HTR-8/SVneo (cell line): Measurements from ENCODE around the gene USH2A.

Experiments used
- DNase-seq: peaks from one replicate; pipeline ENCODE4 v3.0.0; 2011; ENCODE audit warnings: low spot score, mixed read lengths; ENCODE audit not compliant: insufficient read length
- FAIRE-seq: peaks from 2 replicates; lab custom pipeline; 2011; peaks lifted over from hg19 to GRCh38; lab: Jason Lieb, UNC

The USH2A gene

DNA sequence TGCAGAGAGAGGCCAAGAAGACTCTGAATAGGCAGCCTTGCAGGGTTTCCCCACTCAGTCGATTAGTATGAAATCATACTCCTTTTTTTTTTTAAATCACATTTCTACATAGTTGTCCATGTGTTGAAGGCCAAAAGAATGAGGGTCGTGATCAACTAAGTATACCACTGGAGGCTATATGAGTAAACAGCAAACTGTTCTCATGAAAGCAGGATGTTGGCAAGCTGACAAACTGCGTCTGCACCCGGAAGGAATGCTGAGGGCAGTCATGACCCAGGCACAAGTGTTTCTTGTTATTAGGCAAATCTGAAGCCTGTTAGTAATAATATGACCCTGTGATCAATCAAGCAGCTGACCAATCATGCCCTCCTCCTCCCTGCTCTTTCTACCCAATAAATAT, 213.2 kb downstream of the USH2A start:
- DNase-seq: no peak
- FAIRE-seq: no peak

DNA sequence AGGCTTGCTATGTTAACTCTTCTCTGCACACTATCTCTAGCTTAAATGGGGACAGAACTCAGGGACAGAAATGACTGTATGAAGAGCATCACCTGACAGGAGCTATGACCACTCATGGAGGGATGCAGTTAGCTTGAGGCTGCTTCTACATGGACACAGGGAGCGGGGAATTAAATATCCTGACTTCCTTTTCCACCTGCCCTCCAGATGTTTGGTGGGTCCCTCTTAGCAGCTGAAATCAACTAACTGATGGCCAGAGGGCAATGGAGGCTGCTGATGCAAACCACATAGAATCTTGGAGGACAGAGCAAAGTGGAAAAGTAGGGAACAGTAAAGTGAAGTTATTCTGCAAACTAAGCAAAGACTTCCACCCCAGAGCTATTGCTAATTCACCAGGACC, 214.1 kb downstream of the USH2A start:
- FAIRE-seq: no peak

DNA sequence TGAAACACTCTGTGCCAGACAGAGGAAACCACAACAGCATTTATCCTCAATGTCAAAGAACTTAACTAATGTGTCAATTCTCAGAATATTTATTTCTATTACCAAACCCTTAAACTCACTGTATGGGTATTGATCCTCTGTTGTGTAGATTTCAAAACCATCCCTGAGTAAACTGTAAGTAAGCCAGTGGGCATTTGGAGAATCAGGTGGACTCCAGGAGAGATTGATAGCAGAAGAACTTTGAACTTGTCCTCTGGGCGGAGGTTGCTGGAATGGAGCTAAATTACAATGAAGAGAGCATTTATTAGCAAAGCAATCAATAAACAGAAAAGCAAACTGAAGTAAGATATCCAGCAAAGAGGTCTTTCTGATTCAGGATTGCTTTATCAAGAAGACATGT, 216.1 kb downstream of the USH2A start:
- FAIRE-seq (no peak), DNase-seq (no peak)

More for the DNA sequence above, 214.1 kb downstream of the USH2A start:
- DNase-seq: no peak

DNA sequence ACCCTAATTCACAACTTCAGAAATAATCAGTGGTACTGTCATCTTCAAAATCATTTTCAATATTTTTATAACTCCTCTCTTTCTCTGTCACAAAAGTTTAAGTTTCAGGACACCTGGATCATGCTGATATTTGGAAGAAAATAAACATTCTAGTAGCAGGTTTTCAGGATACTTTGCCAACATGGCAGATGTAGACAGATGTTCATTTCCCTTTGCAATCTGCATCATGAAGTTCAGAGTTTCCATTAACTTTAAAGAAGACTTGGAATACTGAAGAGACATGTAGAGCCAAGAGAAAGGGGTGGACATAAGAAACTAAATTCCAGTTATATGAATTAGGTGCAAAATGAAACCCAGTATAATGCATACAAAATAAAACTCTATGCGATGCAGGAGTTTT, 218.1 kb downstream of the USH2A start:
- FAIRE-seq (no peak), DNase-seq (no peak)

DNA sequence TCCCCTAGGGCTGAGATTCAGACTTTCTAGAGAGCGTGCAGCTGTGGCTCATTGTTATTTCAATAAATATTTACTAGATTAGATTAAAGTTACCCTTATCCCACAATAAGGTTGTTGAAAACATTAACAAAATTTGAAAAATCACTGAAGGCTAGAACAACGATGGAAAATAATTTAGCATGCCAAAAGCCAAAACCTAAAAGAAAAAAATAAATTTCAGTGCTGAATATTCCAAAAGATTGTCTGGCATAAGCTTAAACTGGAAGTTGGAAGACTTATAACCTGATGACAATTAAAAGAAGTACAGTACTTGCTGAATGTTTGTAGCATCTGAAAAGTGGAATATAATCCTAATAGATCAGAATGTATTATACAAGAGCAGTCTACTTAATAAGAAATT, 221.3 kb downstream of the USH2A start:
- DNase-seq (no peak), FAIRE-seq (no peak)

DNA sequence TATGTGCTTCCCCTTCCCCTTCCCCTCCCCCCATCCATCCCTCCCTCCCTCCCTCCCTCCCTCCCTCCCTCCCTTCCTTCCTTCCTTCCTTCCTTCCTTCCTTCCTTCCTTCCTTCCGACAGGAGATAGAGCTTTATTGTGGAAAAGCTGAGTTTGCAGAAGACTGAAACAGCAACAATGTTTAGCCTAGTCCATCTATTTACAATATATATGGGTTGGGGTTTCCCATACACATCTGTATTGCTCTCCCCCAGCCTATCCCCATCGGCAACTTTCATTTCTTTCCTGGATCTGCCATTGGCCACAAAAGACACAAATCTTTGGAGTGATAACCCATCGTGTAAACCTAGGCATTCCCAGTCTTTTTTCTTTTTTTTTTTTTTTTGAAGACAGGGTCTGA, 222.3 kb downstream of the USH2A start:
- no peak for FAIRE-seq

DNA sequence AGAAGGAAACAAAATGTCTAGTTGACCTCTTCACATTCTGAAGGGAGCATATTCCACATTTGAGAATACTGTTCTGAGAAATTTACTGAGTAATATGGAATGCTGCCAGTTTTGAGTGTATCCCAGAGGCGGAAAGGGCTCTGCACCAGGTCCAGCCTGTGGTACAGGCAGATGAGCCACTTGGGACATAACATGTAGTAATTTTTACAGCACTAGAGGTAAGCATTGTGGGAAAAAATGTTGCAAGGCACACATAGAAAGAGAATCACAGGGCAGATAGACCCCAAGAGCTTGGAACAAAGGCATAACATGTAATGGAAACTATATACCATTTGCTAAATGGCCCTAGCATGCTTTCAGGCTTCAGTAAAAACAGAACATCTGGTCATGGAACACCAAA, 228.5 kb downstream of the USH2A start:
- FAIRE-seq (no peak), DNase-seq (no peak)

More for the DNA sequence above, 222.3 kb downstream of the USH2A start:
- no peak for DNase-seq

DNA sequence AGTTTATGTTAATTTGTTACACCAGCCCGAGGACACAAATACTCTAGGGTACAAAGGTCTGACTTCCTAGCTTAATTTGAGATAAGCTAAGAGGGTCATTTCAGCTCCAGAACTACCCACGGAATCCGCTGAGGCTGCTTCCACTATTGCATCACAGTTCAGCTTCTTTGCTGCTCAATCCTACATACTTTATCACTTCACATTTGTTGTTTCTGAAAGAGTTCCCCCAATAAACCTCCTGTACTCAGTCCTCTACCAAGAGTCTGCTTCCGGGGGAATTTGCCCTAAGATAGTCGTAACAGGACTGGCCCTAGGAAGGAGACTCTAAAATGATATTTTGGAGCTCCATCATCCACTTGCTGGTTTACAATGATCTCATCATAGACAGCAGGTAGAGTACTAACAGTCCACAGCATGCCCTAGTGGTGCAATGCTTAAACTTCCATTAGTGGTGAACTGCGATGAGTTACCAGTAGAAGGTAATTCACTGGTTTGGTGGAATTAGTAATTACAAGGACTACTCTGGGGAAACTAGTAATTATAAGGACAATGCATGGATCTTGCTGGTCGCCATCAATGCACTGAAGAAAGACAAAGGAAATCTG, 229.3 kb downstream of the USH2A start:
- FAIRE-seq (no peak), DNase-seq (no peak)

DNA sequence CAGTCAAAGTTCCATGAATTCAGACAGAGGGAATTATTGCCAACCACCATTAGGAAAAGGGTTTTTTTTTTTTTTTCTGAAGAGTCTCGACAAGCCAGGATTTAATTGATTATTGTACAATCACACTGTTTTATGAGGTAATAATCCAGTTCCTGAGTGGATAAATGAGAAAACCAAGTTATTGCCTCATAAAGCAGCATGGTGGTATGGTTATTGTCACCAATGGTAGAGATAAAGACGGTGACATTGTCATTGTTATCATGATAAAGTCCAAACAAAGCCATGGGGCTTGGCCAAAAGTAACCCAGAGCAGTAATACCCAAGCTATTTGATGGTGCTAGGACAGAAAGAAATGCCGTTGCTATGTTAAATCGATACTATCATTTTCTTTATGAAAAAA, 232.8 kb downstream of the USH2A start:
- no peak for FAIRE-seq

DNA sequence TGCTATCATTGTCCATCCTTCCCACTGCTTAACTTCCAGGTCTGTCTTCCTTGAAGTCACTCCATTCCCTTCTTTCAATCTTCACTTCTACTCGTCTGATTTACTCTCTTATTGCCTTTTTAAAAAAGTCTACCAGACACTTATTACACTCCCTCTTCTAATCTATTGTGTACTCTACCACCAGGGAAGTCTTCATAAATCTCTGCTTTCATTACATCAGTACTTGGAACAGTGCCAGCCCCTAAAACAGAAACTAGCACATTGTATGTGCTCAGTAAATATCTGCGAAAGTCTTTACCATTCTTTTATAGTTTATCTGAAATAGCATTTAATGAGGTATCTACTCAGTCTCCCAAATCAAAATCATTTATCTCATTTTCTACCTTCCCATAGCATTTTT, 236.4 kb downstream of the USH2A start:
- FAIRE-seq (no peak), DNase-seq (no peak)

More for the DNA sequence above, 232.8 kb downstream of the USH2A start:
- no peak for DNase-seq

DNA sequence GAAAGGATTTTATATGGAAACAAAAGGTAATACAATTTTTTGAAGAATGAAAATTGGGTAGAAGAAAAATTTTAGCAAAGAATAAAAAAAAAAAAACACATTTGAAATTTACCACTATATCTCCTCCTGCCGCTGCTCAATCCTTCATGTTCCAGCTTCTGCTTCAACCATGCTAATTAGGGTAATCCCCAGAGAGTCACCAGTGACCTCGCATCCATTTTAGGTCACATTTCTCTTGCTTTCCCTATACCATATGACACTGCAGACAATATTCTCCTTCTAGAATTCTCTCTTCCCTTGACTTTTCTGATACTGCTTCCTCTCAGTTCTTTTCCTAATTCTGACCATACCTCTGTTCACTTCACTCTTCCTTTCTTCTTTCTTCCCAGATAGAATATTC, 237.1 kb downstream of the USH2A start:
- FAIRE-seq (no peak), DNase-seq (no peak)

DNA sequence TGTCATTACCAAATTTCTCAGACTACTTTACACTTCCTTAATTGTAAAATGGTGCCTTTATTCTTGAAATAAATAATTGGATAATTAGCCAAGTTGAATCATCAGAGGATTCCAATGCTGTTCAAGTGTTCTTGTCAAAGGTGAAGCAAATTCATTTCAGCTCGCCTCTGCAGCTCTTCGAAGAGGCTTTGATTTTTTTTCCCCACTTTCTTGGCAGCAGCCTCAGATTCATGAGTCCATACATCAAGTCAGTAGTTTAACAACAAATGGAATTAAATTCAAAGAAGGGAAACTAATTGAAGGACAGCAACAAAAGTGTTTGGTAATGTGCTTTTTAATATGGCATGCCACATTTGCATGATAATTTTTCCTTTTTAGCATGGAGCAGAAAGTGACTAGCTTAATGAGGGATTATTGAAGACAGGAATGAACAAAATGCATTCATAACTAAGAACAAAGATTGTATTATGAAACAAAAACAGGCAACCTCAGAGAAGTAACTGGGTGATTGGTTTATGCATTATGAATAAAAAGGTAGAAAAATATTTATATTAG, 239.0 kb downstream of the USH2A start:
- FAIRE-seq: no peak

DNA sequence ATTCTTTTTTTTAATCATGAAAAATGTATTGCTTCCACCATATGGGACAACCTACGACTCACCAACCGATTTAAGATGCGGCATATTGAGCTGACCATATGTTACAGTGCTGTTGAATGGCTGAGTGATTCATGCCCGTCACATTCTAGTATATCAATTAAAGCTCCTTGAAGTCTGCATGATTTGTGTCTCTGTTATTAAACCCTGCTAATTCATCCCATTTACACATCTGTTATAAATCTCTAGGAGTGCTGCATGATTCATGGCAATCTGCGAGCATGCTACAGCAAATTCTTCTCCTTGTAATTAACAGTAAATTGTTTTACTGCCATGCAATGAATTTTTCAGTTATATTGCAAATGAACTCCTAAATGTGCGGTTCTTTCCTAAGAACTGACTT, 239.8 kb downstream of the USH2A start:
- no peak for FAIRE-seq

More for the DNA sequence above, 239.0 kb downstream of the USH2A start:
- DNase-seq: no peak

DNA sequence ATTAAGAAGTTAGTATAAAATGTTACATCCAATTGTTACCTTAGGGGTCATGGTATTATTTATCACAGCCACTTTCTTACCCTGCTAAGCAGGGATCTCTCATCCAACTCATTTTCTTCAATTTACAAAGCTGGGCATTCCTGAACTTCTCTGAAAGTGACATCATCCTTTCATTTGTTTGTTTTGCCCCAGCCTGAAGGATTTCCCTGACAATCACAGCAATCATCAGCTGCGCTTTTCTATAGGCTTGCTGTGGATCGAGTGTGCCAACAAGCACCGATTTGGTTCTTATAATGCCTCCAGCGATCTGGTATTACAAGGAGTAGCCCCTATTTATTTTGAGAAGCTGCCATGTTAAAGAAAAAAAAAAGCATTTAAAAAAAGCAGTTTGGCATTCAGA, 240.2 kb downstream of the USH2A start:
- FAIRE-seq (peak; percentile 23), DNase-seq (peak; percentile 19)

More for the DNA sequence above, 239.8 kb downstream of the USH2A start:
- DNase-seq: peak; percentile 2

DNA sequence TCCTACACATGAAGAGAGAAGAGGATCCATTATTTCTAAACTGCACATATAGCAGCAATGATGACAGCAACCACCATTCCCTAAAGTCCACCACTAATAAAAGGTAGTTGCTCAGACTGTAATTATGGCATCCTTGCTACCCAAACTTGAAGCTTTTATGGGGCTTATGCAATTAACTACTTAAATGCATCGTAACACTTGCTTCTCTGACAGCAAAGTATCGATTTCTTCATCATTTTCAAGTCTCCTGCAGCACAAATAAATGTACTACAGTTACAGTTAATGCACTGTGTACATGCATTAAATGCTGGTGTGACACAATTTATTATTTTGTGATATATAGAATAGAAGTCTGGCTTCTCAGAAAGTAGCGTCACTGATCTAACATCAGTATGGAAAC, 241.7 kb downstream of the USH2A start:
- FAIRE-seq (no peak), DNase-seq (no peak)

DNA sequence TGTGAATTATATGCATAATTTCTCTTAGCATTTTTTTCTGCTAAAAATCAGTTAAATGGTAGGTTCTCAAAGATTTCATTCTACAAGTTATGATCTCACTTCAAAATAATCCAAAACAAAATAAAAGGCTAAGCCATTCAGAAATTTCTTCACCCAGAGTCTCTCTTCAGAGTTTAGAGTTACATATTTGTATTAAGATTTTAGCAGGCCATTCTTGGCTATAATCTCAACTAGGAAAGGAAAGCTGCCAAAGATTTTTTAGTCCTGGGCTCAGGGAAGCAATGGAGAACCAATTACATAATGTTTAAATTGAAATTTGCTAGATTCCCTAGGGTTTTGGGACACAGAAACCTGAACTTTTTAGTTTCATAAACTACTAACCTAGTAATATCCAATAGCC, 245.0 kb downstream of the USH2A start:
- FAIRE-seq: no peak
- no peak for DNase-seq

DNA sequence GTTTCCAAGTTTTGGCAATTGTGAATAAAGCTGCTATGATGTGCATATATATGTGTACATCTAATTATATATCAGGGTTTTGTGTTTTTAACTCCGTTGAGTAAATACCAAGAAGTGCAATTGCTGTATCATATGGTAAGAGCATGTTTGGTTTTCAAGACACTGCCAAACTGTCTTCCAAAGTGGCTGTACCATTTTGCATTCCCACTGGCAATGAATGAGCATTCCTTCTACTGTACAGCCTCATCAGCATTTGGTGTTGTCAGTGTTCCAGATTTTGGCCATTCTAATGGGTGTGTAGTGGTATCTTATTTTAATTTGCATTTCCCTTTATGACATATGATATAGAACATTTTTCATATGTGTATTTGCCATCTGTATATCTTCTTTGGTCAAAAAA, 246.3 kb downstream of the USH2A start:
- FAIRE-seq (no peak), DNase-seq (no peak)

DNA sequence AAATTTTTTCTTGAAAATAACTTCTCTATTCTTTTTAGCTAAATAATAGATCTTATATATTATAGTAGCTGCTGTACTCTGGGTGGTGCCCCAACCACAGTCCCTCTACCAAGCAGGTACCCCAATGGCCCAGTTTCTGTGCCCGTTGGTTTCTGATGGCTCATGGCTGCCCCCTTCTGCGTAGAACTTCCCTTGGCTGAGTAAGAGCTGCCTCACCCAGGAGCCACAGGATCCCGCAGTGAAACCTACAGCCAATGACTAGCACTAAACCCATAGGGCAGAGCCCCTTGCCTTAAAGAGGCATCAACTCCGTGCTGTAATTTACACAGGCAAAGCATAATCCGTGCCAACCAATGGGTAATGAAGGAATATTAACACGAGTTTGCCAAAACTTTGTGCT, 247.5 kb downstream of the USH2A start:
- FAIRE-seq (no peak), DNase-seq (no peak)

DNA sequence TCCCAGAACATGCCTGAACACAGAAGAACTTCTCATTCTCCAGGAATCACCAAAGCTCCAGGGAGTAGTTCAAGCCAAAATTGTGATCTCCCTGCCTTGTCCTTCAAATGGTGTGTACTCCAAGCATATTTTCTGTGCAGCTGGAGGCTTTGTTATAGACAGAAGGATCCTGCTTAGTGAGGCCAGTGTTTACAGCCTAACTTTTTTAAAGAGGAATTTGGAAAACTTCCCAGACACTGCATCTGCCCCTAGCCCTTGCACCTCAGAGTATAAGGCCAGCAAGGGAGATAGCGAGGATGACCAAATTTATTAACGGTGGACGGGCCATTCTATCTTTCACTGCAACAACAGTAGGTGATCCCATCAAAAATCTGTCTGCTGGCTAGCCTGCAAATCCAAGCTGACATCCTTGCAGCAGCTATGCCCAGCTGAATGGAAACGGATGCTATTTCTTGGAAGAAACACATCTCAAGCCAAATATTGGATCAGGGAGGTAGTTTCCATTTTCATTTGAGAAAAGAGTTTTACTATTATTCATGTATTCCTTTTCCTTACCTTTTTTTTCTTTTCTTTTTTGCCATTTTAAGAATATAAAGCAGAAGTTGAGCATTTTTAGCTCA, 249.8 kb downstream of the USH2A start:
- DNase-seq: no peak
- FAIRE-seq: no peak

DNA sequence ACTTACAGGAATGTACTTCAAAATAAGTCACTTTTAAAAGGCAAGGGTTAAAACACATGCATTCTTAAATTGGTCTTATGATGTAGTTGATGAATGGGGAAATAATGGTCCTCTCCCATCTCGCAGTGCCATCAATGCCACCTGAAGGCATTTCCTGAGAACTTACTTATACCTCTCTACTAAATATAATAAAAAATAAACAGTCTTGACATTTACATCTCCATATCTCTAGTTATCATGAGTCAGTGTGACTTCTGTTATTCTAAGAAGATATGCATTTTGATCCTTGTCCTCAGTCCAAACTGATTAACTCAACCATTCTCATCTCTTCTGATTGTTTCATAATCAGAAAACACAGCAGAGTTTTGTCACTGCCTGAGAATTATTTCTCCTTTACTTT, 253.9 kb downstream of the USH2A start:
- no peak for FAIRE-seq
- no peak for DNase-seq

DNA sequence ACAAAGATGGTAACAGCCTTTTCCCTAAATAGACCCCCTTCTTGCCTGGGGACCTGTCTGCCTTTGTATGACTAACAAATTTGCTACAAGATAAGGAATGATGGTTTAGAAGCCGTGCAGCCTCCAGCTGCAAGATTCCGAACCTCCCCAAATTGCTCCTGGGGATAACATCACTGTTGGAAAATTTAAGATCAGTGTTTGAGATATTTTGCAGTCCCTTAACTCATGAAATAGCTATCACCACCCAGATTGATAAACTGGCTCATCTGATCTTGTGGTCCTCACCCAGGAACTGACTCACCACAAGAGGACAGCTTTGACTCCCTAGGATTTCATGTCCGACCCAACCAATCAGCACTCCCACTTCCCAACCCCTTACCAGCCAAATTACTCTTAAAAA, 254.7 kb downstream of the USH2A start:
- DNase-seq (no peak), FAIRE-seq (no peak)

DNA sequence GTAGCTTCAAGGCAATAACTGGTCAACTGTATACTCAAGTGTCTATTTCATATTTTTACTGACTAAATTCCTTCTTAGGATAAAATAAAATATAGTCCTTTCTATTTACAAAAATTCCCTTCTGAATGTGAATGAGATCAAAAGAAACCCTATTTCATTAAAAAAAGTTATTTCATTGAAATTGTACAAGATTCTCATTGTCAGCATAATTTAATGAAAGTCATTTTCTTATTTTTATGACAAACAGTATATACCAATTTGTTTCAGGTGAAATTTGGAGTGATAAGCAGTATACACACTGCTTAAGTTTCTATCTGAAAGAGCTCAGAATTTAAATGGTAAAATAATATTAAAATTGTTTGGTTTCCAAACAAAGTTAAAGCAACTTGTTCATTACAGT, 269.2 kb downstream of the USH2A start:
- DNase-seq (no peak), FAIRE-seq (no peak)
